GM12878 (cell line): Measurements from ENCODE around the gene CAB39.

Source experiments
- CTCF ChIP-seq, 3 experiments: IDR thresholded peaks in 2 of 3; conservative IDR thresholded peaks in 1 of 3; 2 replicates each; pipeline ENCODE4 v1.5.1; 2011; ENCODE audit warnings: low read depth in 3 of 3, low read length in 3 of 3, mild to moderate bottlenecking in 3 of 3, control low read depth in 2 of 3, moderate library complexity in 2 of 3, inconsistent platforms in 1 of 3, mixed read lengths in 1 of 3; ENCODE audit not compliant: control insufficient read depth in 2 of 3, insufficient read depth in 1 of 3; ENCODE audit errors: extremely low read depth in 1 of 3
- EP300 ChIP-seq, 2 experiments: fragments of 150-350 bp in 1 of 2; IDR thresholded peaks; 2 replicates each; pipeline ENCODE4 v1.6.1; 2011 to 2012; ENCODE audit warnings: low read depth in 2 of 2, low read length in 2 of 2, borderline replicate concordance in 1 of 2, improper control_type of control experiment in 1 of 2, inconsistent platforms in 1 of 2; ENCODE audit not compliant: control insufficient read depth in 1 of 2
- EZH2 ChIP-seq: IDR thresholded peaks from 2 replicates; pipeline ENCODE4 v1.6.1; 2012; ENCODE audit warnings: low read depth, mild to moderate bottlenecking, control low read depth, inconsistent platforms, low read length, borderline replicate concordance; ENCODE audit not compliant: control insufficient read depth
- GATAD2B ChIP-seq: fragments of 450-650 bp; conservative IDR thresholded peaks from 2 replicates; pipeline ENCODE4 v1.6.1; 2017; ENCODE audit warnings: low read depth, mild to moderate bottlenecking, moderate library complexity
- MAX ChIP-seq: IDR thresholded peaks from 2 replicates; pipeline ENCODE4 v1.6.1; 2012; ENCODE audit warnings: low read depth, low read length, improper control_type of control experiment
- NKRF ChIP-seq: fragments of 450-650 bp; conservative IDR thresholded peaks from 2 replicates; pipeline ENCODE4 v1.6.1; 2017; ENCODE audit warnings: mild to moderate bottlenecking, moderate library complexity
- POLR2A ChIP-seq: IDR thresholded peaks from 2 replicates; pipeline ENCODE4 v1.6.1; 2011; ENCODE audit warnings: low read depth, mild to moderate bottlenecking, low read length
- RAD21 ChIP-seq: IDR thresholded peaks from 2 replicates; pipeline ENCODE4 v1.6.1; 2011; ENCODE audit warnings: mild to moderate bottlenecking, low read depth, low read length, moderate library complexity; ENCODE audit not compliant: insufficient read depth
- SIN3A ChIP-seq: IDR thresholded peaks from 2 replicates; pipeline ENCODE4 v1.6.1; 2012; ENCODE audit warnings: low read depth, low read length, improper control_type of control experiment
- TAF1 ChIP-seq: IDR thresholded peaks from 2 replicates; pipeline ENCODE4 v1.6.1; 2011; ENCODE audit warnings: mild to moderate bottlenecking, low read depth, low read length, borderline replicate concordance
- USF2 ChIP-seq: IDR thresholded peaks from 2 replicates; pipeline ENCODE4 v1.6.1; 2011; ENCODE audit warnings: low read depth, low read length, improper control_type of control experiment, borderline replicate concordance
- ZBTB33 ChIP-seq: fragments of 450-650 bp; IDR thresholded peaks from 2 replicates; pipeline ENCODE4 v1.6.1; 2017; ENCODE audit warnings: mild to moderate bottlenecking
- ZNF207 ChIP-seq: fragments of 450-650 bp; IDR thresholded peaks from 2 replicates; pipeline ENCODE4 v1.6.1; 2014; ENCODE audit warnings: antibody characterized with exemption, mild to moderate bottlenecking, borderline replicate concordance

- TF ChIP-seq EP300 (IDR thresholded peaks at IDR 0.05; ENCODE audit: borderline replicate concordance in 1 of 2, control insufficient read depth in 1 of 2, low read depth in 2 of 2, low read length in 2 of 2), result no peak
- TF ChIP-seq CTCF (IDR thresholded peaks at IDR 0.05 in 2 of 3, conservative IDR thresholded peaks at IDR 0.05 in 1 of 3; ENCODE audit: control insufficient read depth in 2 of 3, extremely low read depth in 1 of 3, insufficient read depth in 1 of 3, low read depth in 3 of 3, low read length in 3 of 3), result no peak
- no peak for TF ChIP-seq RAD21
- no peak for TF ChIP-seq POLR2A
- no peak for TF ChIP-seq NKRF
- no peak for TF ChIP-seq ZNF207
- no peak for TF ChIP-seq USF2
- TF ChIP-seq EZH2, result no peak
- TF ChIP-seq GATAD2B, result no peak
- no peak for TF ChIP-seq ZBTB33
- TF ChIP-seq TAF1, result no peak
- TF ChIP-seq SIN3A, result no peak
- no peak for TF ChIP-seq MAX
These were observed 70.5 kb downstream of the CAB39 start for GRCh38 chr2:230783101-230783500.
